H9 (cell line): ENCODE measurements around the gene PRPF8. TPM values are rescaled to one million over a fixed set of nuclear protein-coding genes. Genes with fewer than 3 reads are reported as not detected.

Experiments used
- DNase-seq: peaks from one replicate; pipeline ENCODE4 v3.0.0-alpha.2; 2017
- H2AFZ ChIP-seq: one replicate; pipeline ENCODE4 v1.6.1; 2013; ENCODE audit warnings: mild to moderate bottlenecking, low read length, control low read depth, moderate library complexity
- H2AK5ac ChIP-seq: 2 replicates; pipeline ENCODE4 v1.6.1; 2013; ENCODE audit warnings: low read length, control low read depth, mixed read lengths; ENCODE audit not compliant: insufficient read length
- H2BK120ac ChIP-seq: one replicate; pipeline ENCODE4 v1.6.1; 2013; ENCODE audit warnings: low read depth, mild to moderate bottlenecking, low read length, control low read depth, inconsistent platforms; ENCODE audit not compliant: poor library complexity, severe bottlenecking
- H2BK12ac ChIP-seq: 2 replicates; pipeline ENCODE4 v1.6.1; 2013; ENCODE audit warnings: low read length, control low read depth, mixed read lengths, low read depth; ENCODE audit not compliant: insufficient read length
- H2BK15ac ChIP-seq: 2 replicates; pipeline ENCODE4 v1.6.1; 2013; ENCODE audit warnings: low read depth, low read length, control low read depth
- H2BK20ac ChIP-seq: one replicate; pipeline ENCODE4 v1.6.1; 2013; ENCODE audit warnings: low read depth, mild to moderate bottlenecking, low read length, control low read depth, inconsistent platforms; ENCODE audit not compliant: poor library complexity, severe bottlenecking
- H2BK5ac ChIP-seq: 2 replicates; pipeline ENCODE4 v1.6.1; 2013; ENCODE audit warnings: low read length, control low read depth, mixed read lengths; ENCODE audit not compliant: insufficient read length
- H3K14ac ChIP-seq: 2 replicates; pipeline ENCODE4 v1.6.1; 2013; ENCODE audit warnings: low read length, control low read depth; ENCODE audit not compliant: insufficient read depth
- H3K18ac ChIP-seq: 2 replicates; pipeline ENCODE4 v1.6.1; 2013; ENCODE audit warnings: low read depth, mild to moderate bottlenecking, mixed read lengths, low read length, control low read depth; ENCODE audit not compliant: insufficient read length
- H3K23ac ChIP-seq: 2 replicates; pipeline ENCODE4 v1.6.1; 2013; ENCODE audit warnings: low read length, control low read depth, mixed read lengths, low read depth; ENCODE audit not compliant: insufficient read length
- H3K23me2 ChIP-seq: 2 replicates; pipeline ENCODE4 v1.6.1; 2013; ENCODE audit warnings: low read depth, mild to moderate bottlenecking, mixed read lengths, low read length, control low read depth; ENCODE audit not compliant: insufficient read length, poor library complexity, severe bottlenecking
- H3K27ac ChIP-seq: 2 replicates; pipeline ENCODE4 v1.5.1; 2013; ENCODE audit warnings: low read length, control low read depth, mixed read lengths, low read depth; ENCODE audit not compliant: insufficient read length
- H3K27me3 ChIP-seq: 2 replicates; pipeline ENCODE4 v1.6.1; 2013; ENCODE audit warnings: low read length, control low read depth, inconsistent platforms; ENCODE audit not compliant: insufficient read depth
- H3K4ac ChIP-seq: 2 replicates; pipeline ENCODE4 v1.6.1; 2013; ENCODE audit warnings: low read depth, mild to moderate bottlenecking, control low read depth, inconsistent platforms, low read length, moderate library complexity
- H3K4me1 ChIP-seq: 2 replicates; pipeline ENCODE4 v1.6.1; 2013; ENCODE audit warnings: low read length, control low read depth, inconsistent platforms; ENCODE audit not compliant: insufficient read depth
- H3K4me2 ChIP-seq: 2 replicates; pipeline ENCODE4 v1.6.1; 2013; ENCODE audit warnings: low read length, control low read depth, mixed read lengths; ENCODE audit not compliant: insufficient read length, insufficient read depth
- H3K56ac ChIP-seq: 2 replicates; pipeline ENCODE4 v1.6.1; 2013; ENCODE audit warnings: low read depth, mild to moderate bottlenecking, mixed read lengths, low read length, control low read depth; ENCODE audit not compliant: insufficient read length
- H3K79me1 ChIP-seq: 2 replicates; pipeline ENCODE4 v1.6.1; 2013; ENCODE audit warnings: low read depth, mild to moderate bottlenecking, moderate library complexity, low read length, control low read depth, inconsistent platforms; ENCODE audit not compliant: insufficient read depth, poor library complexity, severe bottlenecking
- H3K79me2 ChIP-seq: 2 replicates; pipeline ENCODE4 v1.6.1; 2013; ENCODE audit warnings: low read length, control low read depth, inconsistent platforms; ENCODE audit not compliant: insufficient read depth
- H3K9ac ChIP-seq: 2 replicates; pipeline ENCODE4 v1.6.1; 2013; ENCODE audit warnings: low read length, control low read depth, mixed read lengths; ENCODE audit not compliant: insufficient read length; ENCODE audit errors: extremely low read depth
- H3K9me3 ChIP-seq: one replicate; pipeline ENCODE4 v1.6.1; 2013; ENCODE audit warnings: low read depth, low read length, inconsistent platforms; ENCODE audit not compliant: control insufficient read depth
- H3T11ph ChIP-seq: one replicate; pipeline ENCODE4 v1.6.1; 2013; ENCODE audit warnings: mild to moderate bottlenecking, low read length, control low read depth, inconsistent platforms
- H4K20me1 ChIP-seq: one replicate; pipeline ENCODE4 v1.6.1; 2013; ENCODE audit not compliant: control insufficient read depth, insufficient read length, insufficient read depth
- H4K5ac ChIP-seq: 2 replicates; pipeline ENCODE4 v1.6.1; 2013; ENCODE audit warnings: low read depth, mild to moderate bottlenecking, mixed read lengths, low read length, control low read depth; ENCODE audit not compliant: insufficient read length
- H4K8ac ChIP-seq: replicated peaks from 2 replicates; pipeline ENCODE4 v1.6.1; 2013; ENCODE audit warnings: low read length, control low read depth, mixed read lengths, low read depth; ENCODE audit not compliant: insufficient read length
- H4K91ac ChIP-seq: 2 replicates; pipeline ENCODE4 v1.6.1; 2013; ENCODE audit warnings: low read depth, mild to moderate bottlenecking, moderate library complexity, mixed read lengths, low read length, control low read depth; ENCODE audit not compliant: insufficient read length
- H3K27ac Mint-ChIP-seq, 3 experiments: 2 replicates in 2 of 3; 3 replicates in 1 of 3; pipeline ENCODE4 v1.8.0; 2020 to 2021; ENCODE audit warnings: mixed read lengths in 3 of 3, mild to moderate bottlenecking in 1 of 3, moderate library complexity in 1 of 3
- H3K27me3 Mint-ChIP-seq: 2 replicates; pipeline ENCODE4 v1.8.0; 2021; ENCODE audit warnings: low read depth, mild to moderate bottlenecking, moderate library complexity, mixed read lengths
- H3K36me3 Mint-ChIP-seq, 3 experiments: 2 replicates in 2 of 3; 3 replicates in 1 of 3; pipeline ENCODE4 v1.8.0; 2020 to 2021; ENCODE audit warnings: low read depth in 3 of 3, mixed read lengths in 3 of 3; ENCODE audit not compliant: insufficient read depth in 1 of 3
- H3K4me1 Mint-ChIP-seq, 2 experiments: 2 replicates each; pipeline ENCODE4 v1.8.0; 2020; ENCODE audit warnings: mixed read lengths in 2 of 2
- H3K4me3 Mint-ChIP-seq, 2 experiments: 2 replicates in 1 of 2; 3 replicates in 1 of 2; pipeline ENCODE4 v1.8.0; 2020 to 2021; ENCODE audit warnings: mild to moderate bottlenecking in 2 of 2, mixed read lengths in 2 of 2, moderate library complexity in 1 of 2
- H3K9me3 Mint-ChIP-seq, 2 experiments: 2 replicates in 1 of 2; 3 replicates in 1 of 2; pipeline ENCODE4 v1.8.0; 2020; ENCODE audit warnings: mild to moderate bottlenecking in 2 of 2, mixed read lengths in 2 of 2, moderate library complexity in 1 of 2
- WGBS: extraction: QIAGEN DNeasy Blood & Tissue Kit; methylation state at CpG from one replicate; pipeline ENCODE4 v1.1.7; 2013; ENCODE audit warnings: missing lambda C conversion rate, low lambda C conversion rate, mixed read lengths; ENCODE audit not compliant: insufficient read length; ENCODE audit errors: extremely low coverage; 5-methylcytosine and 5-hydroxymethylcytosine counted together
- total RNA-seq: library from RNA; stranded (reverse); gene quantifications from 2 replicates; pipeline ENCODE4 v1.2.1, GENCODE V29; 2021
- TF ChIP-seq, protein P1 (sequence below): fragments of 200-600 bp; sonication (generic); conservative IDR thresholded peaks from 3 replicates; pipeline ENCODE4 v1.8.0; 2021; ENCODE audit warnings: antibody characterized with exemption, mild to moderate bottlenecking

The PRPF8 gene
- total RNA-seq, 1 experiment from 2014 or later: 408 TPM

DNA sequence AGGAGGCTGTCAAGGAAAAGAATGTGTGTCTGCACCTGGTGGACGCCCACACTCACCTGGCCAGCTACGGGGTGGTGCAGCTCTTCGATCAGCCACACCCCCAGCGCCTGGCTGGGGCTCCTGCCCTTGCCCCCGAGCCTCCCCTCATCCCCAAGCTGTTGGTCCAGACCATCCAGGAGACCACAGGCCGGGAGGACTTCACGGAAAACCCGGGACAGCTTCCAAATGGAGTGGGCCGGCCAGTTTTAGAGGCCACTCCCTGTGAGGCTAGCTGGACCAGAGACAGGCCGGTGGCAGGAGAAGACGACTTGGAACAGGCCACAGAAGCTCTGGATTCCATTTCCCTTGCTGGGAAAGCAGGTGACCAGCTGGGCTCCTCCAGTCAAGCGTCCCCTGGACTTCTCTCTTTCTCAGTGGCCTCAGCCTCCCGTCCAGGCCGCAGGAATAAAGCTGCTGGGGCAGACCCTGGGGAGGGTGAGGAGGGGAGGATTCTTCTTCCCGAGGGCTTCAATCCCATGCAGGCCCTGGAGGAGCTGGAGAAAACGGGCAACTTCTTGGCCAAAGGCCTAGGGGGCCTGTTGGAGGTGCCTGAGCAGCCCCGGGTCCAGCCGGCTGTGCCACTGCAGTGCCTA is 42.1 kb upstream of the PRPF8 start:
- Histone ChIP-seq H4K91ac (no peak overlapping the region), H3K14ac (no peak overlapping the region)
- peaks cover 2% of the 10 kb centered on the region; the same call in 1 of the 2 replicates for H3K27me3 Mint-ChIP-seq

More for the DNA sequence above, 42.1 kb upstream of the PRPF8 start:
- Histone ChIP-seq H3T11ph (no peak overlapping the region), H3K23ac (no peak overlapping the region), H3K27me3 (no peaks in the 10 kb centered on the region), H3K18ac (no peak overlapping the region), H2AK5ac (no peak overlapping the region), H2BK120ac (no peak overlapping the region), H3K4me2 (no peak overlapping the region), H3K4ac (no peak overlapping the region), H2BK12ac (no peak overlapping the region), H3K27ac (no peak overlapping the region), H4K5ac (no peak overlapping the region), H2BK15ac (no peak overlapping the region), H3K4me1 (no peaks in the 10 kb centered on the region), H2BK5ac (no peak overlapping the region), H4K20me1 (no peaks in the 10 kb centered on the region), H3K23me2 (peaks cover 4% of the 10 kb centered on the region), H2BK20ac (no peak overlapping the region), H3K79me1 (no peaks in the 10 kb centered on the region), H4K8ac (no peak overlapping the region), H3K56ac (no peak overlapping the region), H3K9me3 (no peaks in the 10 kb centered on the region), H2AFZ (no peak overlapping the region), H3K79me2 (no peaks in the 10 kb centered on the region), H3K9ac (no peak overlapping the region)
- H3K27ac Mint-ChIP-seq: no peak overlapping the region; a peak in 1 of 7 replicates
- H3K4me1 Mint-ChIP-seq: peaks cover 2 to 4% of the 10 kb centered on the region in 2 experiments; a peak in 1 of 4 replicates
- H3K9me3 Mint-ChIP-seq: no peaks in the 10 kb centered on the region; a peak in 1 of 5 replicates
- H3K36me3 Mint-ChIP-seq: peaks cover 0 to 9% (median 0%) of the 10 kb centered on the region in 3 experiments; a peak in 4 of 7 replicates
- TF ChIP-seq, protein P1, sequence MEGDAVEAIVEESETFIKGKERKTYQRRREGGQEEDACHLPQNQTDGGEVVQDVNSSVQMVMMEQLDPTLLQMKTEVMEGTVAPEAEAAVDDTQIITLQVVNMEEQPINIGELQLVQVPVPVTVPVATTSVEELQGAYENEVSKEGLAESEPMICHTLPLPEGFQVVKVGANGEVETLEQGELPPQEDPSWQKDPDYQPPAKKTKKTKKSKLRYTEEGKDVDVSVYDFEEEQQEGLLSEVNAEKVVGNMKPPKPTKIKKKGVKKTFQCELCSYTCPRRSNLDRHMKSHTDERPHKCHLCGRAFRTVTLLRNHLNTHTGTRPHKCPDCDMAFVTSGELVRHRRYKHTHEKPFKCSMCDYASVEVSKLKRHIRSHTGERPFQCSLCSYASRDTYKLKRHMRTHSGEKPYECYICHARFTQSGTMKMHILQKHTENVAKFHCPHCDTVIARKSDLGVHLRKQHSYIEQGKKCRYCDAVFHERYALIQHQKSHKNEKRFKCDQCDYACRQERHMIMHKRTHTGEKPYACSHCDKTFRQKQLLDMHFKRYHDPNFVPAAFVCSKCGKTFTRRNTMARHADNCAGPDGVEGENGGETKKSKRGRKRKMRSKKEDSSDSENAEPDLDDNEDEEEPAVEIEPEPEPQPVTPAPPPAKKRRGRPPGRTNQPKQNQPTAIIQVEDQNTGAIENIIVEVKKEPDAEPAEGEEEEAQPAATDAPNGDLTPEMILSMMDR: no peak
- H3K4me3 Mint-ChIP-seq: no peak overlapping the region
- DNase-seq: no peak
- WGBS: no CpG with 5 or more reads among the region's 18 CpGs
